22Rv1 (cell line): Measurements from ENCODE around the gene TRPM3.

ENCODE experiments used
- CTCF ChIP-seq: fragments of 450-650 bp; IDR thresholded peaks from 2 replicates; pipeline ENCODE4 v1.5.1; 2017; ENCODE audit warnings: mild to moderate bottlenecking
- ZFX ChIP-seq: fragments of 450-650 bp; IDR thresholded peaks from 2 replicates; pipeline ENCODE4 v1.6.1; 2017; ENCODE audit warnings: antibody characterized with exemption, borderline replicate concordance

GRCh38 chr9:70615464-70616138 is 505.8 kb downstream of the TRPM3 start:
- TF ChIP-seq CTCF (no peak), ZFX (no peak)
